Measurements from ENCODE around the gene AVPR2.

DNA sequence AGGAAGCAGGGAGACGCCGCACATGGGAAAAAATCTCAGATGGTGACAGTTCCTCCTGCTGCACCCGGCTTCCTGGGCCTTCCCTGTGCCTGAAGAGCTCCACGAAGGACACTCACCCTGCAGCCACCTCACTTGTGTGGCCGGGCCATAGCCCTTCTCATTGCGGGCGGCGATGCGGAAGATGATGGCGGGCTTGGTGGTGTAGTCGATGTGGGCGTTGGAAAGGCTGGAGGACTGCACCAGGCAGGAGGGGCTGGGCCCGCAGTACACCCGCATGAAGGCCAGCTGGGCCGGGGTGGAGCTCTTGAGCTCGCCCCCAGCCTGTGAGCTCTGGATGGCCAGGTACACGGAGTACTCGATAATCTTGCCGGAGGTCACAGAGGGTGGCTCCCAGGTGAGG, 45.7 kb downstream of the AVPR2 start:
- TF ChIP-seq, protein P1, sequence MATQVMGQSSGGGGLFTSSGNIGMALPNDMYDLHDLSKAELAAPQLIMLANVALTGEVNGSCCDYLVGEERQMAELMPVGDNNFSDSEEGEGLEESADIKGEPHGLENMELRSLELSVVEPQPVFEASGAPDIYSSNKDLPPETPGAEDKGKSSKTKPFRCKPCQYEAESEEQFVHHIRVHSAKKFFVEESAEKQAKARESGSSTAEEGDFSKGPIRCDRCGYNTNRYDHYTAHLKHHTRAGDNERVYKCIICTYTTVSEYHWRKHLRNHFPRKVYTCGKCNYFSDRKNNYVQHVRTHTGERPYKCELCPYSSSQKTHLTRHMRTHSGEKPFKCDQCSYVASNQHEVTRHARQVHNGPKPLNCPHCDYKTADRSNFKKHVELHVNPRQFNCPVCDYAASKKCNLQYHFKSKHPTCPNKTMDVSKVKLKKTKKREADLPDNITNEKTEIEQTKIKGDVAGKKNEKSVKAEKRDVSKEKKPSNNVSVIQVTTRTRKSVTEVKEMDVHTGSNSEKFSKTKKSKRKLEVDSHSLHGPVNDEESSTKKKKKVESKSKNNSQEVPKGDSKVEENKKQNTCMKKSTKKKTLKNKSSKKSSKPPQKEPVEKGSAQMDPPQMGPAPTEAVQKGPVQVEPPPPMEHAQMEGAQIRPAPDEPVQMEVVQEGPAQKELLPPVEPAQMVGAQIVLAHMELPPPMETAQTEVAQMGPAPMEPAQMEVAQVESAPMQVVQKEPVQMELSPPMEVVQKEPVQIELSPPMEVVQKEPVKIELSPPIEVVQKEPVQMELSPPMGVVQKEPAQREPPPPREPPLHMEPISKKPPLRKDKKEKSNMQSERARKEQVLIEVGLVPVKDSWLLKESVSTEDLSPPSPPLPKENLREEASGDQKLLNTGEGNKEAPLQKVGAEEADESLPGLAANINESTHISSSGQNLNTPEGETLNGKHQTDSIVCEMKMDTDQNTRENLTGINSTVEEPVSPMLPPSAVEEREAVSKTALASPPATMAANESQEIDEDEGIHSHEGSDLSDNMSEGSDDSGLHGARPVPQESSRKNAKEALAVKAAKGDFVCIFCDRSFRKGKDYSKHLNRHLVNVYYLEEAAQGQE (IDR thresholded peaks at IDR 0.05; ENCODE audit: insufficient read depth in 1 of 2, low read depth in 2 of 2, low read length in 2 of 2), result no peak
- TF ChIP-seq TAF1 (IDR thresholded peaks at IDR 0.05; ENCODE audit: borderline replicate concordance, insufficient read depth, low read length), result no peak
- no peak for TF ChIP-seq POLR2AphosphoS5 (IDR thresholded peaks at IDR 0.05; ENCODE audit: low read depth, low read length)
- no peak for TF ChIP-seq SIN3A (IDR thresholded peaks at IDR 0.05; ENCODE audit: borderline replicate concordance, insufficient read depth, low read length)
